Fibroblast of pulmonary artery (primary cell): ENCODE data around the gene BRF1.

Experiments
- DNase-seq: peaks from one replicate; pipeline ENCODE4 v3.0.0-alpha.2; 2010; ENCODE audit warnings: low read depth
- H3K4me3 ChIP-seq: replicated peaks from 2 replicates; pipeline ENCODE4 v1.5.1; 2011; ENCODE audit warnings: low read depth, mild to moderate bottlenecking, control low read depth, low read length, moderate library complexity
- TF ChIP-seq, protein P1 (sequence below): IDR thresholded peaks from 2 replicates; pipeline ENCODE4 v1.5.1; 2011; ENCODE audit warnings: mild to moderate bottlenecking, control low read depth, low read length, inconsistent platforms; ENCODE audit errors: missing control alignments

The BRF1 gene

DNA sequence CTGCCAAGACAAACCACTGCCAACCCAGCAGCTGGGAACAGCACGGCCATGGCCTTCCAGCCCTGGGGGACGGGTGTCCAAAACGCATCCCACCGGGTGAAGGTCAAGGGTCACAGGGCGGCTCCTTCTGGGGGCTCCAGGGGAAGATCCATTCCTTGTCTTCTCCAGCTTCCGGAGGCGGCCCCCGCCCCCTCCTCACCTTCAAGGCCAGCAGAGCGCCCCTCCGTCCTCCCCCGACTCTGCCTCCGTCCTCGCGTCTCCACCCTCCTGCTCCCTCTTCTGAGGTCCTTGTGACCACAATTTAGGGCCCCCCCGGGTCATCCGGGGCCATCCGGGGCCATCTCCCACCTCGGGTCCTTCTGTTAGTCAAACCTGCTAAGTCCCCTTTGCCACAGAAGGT lies 115.8 kb downstream of the BRF1 start:
- no peak for DNase-seq

DNA sequence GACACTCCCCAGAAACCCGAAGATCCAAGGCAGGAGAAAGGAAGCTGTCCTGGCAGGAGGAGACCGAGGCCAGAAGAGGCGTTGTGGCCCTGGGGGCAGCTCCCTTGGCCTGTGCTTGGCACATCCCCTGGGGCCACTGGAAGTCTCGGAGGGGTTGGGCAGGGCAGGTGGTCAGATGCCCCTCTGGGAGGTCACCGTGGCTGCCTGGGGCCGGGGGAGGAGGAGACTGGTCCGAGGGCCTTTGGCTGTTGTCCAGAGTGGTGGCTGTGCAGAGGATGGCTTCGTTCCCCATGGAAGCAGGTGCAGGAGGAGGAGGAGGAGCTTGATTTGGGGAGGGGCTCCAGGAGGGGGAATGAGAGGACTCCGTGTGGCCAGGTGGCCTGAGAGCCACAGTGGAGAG lies 116.3 kb downstream of the BRF1 start:
- no peak for DNase-seq
- TF ChIP-seq, protein P1, sequence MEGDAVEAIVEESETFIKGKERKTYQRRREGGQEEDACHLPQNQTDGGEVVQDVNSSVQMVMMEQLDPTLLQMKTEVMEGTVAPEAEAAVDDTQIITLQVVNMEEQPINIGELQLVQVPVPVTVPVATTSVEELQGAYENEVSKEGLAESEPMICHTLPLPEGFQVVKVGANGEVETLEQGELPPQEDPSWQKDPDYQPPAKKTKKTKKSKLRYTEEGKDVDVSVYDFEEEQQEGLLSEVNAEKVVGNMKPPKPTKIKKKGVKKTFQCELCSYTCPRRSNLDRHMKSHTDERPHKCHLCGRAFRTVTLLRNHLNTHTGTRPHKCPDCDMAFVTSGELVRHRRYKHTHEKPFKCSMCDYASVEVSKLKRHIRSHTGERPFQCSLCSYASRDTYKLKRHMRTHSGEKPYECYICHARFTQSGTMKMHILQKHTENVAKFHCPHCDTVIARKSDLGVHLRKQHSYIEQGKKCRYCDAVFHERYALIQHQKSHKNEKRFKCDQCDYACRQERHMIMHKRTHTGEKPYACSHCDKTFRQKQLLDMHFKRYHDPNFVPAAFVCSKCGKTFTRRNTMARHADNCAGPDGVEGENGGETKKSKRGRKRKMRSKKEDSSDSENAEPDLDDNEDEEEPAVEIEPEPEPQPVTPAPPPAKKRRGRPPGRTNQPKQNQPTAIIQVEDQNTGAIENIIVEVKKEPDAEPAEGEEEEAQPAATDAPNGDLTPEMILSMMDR: no peak
- no peak overlapping the region for H3K4me3 ChIP-seq

More for the DNA sequence above, 115.8 kb downstream of the BRF1 start:
- no peak overlapping the region for H3K4me3 ChIP-seq
- TF ChIP-seq, protein P1: no peak

DNA sequence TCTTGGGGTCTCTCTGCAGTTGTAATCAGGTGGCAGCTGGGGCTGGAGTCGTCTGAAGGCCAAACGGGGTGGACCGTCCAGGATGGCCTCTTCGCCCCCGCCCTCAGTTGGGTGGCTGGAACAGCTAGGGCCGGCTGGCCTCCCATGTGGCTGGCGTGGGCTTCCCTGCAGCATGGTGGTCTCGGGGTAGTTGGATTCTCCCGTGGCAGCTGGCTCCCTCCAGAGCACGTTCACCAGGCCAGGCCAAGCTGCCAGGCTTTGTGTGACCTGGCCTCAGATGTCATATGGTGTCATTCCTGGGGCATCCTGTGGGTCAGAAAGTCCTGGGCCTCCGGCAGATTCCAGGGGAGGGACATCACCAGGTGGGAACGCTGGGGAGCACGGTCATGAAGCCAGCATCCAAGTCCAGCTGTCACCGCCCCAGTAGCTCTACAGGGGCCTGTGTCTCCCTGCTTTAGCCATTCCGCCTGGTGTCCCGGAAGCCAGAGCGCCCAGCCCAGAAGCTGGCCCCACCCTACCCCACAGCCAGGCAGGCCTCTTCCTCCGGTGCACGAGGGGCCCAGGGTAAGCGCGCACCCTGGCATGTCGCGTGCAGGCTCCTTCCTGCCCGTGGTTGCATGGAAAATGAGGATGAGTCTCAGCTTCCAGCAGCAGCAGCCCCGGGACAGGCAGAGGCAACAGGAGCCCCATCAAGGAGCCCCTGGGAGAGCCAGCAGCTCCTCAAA lies 118.3 kb downstream of the BRF1 start:
- no peak overlapping the region for H3K4me3 ChIP-seq
- TF ChIP-seq, protein P1: no peak
- no peak for DNase-seq

DNA sequence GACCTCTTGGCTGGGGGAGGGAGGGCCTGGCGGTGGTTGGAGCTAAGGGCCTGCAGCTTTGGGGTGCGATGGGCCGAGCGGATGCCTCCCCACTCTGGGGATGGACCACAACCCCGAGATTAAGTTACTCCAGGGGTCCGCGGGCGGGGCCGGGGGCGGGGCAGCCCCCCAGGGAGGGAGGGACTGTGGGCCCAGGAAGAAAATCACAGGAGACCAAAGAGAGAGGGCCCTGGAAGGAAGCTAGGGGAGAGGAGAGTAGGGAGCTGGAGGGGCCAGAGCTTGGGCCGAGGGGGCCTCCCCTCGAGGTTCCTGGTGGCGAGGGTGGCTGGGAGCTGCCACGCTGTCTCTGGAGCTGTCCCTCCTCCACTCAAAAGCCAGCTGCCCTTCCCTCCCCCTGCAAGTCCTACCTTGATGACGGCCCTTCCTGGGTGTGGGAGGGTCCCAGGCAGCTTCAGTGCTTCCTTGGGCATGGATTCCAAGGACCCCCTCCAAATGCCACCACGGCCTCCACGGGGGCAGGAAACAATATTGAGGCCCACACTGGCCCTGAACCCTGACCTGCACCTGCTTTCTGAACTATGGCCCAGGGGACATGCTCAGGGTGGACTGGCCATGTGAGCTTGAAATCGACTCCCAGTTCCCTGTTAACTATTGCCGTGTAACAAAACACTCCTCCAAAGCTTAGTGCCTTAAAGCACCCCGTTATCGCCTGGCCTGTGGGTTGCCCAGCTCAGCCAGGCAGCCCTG lies 119.1 kb downstream of the BRF1 start:
- TF ChIP-seq, protein P1: no peak
- no peak overlapping the region for H3K4me3 ChIP-seq
- DNase-seq: no peak

DNA sequence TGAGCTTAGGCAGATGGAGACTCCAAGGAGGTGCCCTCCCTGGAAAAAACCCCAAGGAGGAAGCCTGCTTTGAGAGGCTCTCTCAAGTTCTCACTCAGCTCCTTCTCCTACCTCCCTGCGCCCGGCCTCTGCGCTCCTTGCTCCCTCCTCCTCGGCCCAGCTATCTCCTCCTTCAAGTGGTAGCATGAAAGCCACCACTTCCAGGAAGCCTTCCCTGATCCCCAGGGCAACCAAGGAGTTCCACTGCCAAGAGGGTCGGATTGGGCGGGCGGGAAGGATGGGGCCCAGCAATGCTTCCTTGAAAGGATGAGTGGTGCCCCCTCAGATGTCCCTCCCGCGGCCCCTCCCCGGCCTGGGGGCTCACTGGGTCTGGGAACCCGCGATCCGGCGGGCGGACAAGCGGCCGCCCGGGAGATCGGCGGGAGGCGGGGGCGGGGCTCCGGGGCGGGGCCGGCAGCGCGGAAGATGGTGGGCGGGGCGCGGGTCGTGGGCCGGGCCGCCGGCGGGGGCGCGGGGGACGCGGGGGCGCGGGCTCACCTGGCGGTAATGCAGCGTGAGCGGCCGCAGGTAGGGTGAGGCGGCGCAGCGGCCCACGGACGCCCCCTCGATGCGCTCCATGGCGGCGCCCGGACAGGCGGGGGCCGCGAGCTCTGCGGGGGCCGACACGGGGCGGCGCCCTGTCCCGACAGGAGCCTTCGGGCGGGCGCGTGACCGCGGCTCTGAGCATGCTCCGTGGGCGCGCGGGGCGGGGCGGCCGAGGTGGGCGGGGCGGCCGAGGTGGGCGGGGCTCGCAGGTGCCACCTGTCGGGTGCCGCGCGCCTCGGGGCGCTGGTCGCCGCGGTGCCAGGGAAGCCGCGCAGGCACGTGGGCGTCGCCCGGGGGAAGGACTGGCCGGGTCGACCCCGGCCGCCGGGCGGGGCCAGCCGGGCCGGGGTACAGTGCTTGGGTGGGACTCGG lies 119.9 kb downstream of the BRF1 start, which contains the start of gene NUDT14:
NUDT14 (minus strand) TSS at position 721 of the 957 bp plus-strand sequence; CDS start at position 618, 103 bp downstream.
- H3K4me3 ChIP-seq: peak within 1 kb of the TSS; percentile 62
- peak; percentile 46 for DNase-seq
- TF ChIP-seq, protein P1: no peak

DNA sequence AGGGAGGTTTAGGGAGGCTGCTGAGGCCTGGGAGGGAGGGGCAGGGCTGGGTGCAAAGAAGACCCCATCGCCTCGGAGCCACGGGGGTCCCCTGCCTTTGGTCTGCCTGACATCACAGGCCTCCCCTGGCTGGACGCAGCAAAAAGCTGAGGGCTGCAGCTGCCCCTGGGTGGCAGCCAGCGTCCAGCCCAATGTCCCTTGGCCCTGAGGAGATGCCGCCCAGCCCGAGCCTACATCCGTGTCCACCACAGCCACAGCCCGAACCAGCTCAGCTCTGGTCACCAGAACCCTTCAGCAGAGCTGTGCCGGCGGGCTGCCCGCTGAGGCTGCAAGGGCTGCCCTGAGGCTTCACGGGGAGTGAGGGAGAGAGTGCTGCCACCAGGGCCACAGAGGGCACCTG lies 121.6 kb downstream of the BRF1 start:
- DNase-seq: no peak
- TF ChIP-seq, protein P1: no peak
- H3K4me3 ChIP-seq: no peak overlapping the region
